Colon (tissue), 2 donors: ENCODE results near the gene STRIP1.
"Not testable (repeated sequence)": the region's sequence is repeated elsewhere in the genome, so short reads cannot be mapped to it uniquely, and the experiment has no call there.

Experiments
- FAIRE-seq: peaks from 2 replicates; lab custom pipeline; 2012; peaks lifted over from hg19 to GRCh38; lab: Jason Lieb, UNC
- donor health status: control.
- donor health status: control.

STRIP1 gene

DNA sequence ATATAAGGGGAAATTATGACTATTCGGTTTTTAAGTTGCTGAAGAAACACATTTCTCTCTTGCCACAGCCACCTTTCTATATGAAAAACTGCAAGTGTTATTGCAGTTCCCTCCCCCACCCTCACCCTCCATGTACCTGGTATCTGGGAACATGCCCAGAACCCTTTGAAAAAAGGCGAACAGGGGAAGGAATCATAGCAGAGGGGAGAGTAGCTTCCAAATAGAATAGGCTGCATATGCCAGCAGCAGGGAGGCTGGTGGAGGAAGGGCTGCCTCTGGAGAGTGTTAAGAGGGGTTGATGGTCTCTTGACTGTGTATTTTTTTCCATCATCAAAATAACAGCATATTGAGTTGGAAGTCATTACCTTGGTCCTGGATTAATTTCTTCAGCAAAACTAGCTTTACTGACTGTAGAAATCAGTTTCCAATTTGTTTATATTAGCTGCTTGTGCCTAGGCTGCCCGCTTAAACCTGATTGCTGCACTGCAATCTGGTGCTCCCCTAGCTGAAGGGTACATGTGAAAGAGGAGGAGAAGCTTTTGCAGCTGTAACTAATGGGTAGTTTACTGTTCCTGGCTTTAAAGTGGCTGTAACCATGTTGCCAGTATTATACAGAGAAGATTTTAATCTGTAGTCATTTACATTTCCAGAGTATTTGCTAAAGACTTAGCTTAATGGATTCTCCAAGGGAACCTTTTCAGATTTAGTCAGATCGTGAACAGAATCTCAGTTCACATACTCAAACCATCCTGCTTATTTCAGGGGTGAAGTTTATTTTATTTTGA, 27.2 kb upstream of the STRIP1 start:
- no peak for FAIRE-seq

DNA sequence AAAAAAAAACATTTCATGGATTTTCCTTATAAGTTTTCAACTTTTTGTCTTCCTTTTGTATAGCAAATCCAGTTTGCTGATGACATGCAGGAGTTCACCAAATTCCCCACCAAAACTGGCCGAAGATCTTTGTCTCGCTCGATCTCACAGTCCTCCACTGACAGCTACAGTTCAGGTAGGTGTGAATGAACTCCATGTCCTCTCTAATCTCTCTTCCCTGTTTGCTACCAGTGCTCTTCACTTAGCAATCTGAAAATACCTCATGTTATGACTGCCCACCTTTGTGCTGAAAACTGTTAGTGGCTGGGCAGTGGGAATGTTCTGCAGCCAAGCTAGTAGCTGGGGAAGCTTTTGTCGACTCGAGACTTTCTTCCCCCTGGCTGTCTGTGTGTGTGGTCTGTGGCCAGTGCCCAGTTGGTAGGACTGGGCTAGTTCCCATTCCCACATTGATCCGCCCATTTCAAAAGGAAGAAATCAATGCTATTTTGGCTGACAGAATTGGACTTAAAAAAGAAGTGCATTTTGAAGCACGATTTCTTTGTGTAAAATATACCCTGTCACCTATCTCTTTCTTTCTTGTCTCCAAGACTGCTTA, 25.4 kb upstream of the STRIP1 start:
- FAIRE-seq, result no peak

DNA sequence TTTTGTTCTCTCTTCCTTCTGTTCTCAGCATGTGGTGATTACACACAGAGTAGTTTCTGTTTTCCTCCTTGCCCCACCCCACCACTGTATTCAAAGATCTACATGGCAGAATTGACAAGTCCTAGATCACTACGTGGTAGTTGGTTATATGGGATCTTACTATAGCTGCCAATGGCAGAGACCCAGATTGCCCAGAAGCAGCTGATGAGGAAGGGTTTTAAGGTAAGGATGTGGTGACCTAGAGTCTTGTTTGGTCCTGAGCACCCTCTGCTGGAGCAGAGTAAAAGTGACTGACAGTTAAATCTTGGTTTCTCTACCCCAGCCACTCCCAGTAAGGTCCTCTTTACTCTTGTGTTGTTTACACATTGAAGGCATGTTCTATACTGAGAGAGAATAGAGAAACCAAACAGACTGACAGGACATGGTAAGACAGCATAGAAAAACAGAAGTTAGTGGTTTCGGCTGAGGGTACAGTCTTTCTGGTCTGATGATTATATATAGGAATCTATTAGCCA, 22.8 kb upstream of the STRIP1 start:
- no peak for FAIRE-seq

DNA sequence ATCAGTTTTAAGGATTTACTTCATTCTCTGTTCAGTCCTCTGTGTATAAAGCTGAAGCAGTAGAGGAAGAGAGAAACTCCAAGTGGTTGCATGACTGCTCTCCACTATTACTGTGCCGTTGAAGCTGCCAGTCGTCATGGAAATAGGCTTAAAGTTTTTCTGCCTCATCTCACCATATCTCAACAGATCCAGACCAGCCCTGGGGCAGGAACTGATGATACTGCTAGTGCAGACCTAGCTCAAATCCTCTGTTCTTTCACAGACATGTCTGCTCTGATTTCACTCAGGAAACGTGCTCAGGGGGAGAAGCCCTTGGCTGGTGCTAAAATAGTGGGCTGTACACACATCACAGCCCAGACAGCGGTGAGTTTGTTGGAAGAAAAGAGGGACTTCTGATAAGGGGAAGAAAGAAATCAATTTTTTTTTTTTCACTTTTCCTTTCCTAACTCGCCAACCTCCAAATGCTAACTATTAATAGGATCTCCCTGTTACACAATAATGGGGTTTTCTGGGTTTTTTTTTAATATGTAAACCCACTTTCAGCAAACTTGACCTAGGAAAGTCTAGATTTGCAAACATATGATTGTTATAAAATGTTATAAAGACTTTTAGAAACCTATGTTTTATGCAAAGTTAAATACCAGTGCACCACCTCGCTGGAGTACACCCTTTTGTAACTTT, 22.2 kb upstream of the STRIP1 start:
- FAIRE-seq, result no peak

DNA sequence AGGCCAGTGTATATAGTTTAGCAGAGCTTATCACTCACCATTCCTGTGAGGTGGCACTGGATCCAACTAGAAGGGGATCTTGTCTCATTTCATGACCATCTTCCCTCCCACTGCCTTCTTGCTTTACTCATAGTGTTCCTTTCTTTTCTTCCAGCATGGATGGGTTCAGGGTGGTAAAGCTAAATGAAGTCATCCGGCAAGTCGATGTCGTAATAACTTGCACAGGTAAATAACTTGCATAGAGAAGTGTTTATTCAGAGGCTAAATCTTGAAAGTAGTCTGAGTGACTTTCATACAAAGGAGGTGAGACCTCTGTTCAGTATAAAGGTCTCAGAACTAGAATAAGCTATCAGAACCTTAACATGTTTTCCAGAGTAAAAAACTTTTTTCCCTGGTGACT, 16.6 kb upstream of the STRIP1 start:
- no peak for FAIRE-seq

DNA sequence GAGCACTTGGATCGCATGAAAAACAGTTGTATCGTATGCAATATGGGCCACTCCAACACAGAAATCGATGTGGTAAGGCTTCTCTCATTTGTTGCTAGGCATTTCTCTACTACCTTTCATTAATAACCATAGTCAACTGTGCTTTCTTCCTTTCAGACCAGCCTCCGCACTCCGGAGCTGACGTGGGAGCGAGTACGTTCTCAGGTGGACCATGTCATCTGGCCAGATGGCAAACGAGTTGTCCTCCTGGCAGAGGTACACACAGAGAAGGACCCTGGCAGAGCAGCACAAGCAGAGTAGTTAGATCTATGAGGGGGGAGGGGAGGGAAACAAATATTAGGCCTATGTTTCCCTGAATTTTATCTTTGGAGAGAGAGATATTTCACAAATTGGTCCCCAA, 16.0 kb upstream of the STRIP1 start:
- no peak for FAIRE-seq

DNA sequence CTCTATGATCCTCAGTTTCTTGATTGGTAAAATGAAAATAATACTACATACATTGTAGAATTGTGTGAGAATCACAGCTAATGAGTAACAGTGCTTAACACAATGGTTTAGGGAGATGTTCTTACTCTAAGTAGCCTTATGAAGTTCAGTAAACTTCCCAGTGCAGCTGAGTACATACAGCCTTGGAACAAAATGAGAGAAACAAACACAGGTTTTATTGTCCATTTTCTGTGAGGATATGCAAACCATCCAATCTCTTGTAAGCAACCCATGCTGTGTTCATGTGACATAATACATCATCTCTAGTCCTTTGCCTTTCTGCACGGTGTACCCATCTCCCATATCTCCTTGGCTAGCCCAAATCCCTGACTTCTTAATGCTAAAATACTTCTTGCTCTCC, 14.7 kb upstream of the STRIP1 start:
- FAIRE-seq, result no peak

DNA sequence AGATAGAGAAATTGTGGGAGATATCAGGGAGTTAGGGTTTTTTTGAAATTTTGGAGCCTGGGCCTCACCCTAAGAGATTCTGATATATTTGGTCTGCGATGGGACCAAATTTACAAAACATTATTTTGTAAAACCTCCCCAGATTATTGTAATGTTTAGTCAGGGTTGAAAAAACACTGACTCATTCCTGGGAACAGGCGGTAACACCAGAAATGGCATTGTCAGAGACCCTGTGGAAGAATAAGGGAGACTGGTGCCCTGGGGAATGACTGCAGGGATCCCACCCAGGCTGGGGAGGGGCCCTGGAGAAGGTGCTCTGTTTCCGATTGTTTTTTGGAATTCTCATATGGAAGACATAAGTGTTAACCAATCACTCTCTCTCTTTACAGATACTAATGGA, 13.1 kb upstream of the STRIP1 start:
- FAIRE-seq, result no peak

DNA sequence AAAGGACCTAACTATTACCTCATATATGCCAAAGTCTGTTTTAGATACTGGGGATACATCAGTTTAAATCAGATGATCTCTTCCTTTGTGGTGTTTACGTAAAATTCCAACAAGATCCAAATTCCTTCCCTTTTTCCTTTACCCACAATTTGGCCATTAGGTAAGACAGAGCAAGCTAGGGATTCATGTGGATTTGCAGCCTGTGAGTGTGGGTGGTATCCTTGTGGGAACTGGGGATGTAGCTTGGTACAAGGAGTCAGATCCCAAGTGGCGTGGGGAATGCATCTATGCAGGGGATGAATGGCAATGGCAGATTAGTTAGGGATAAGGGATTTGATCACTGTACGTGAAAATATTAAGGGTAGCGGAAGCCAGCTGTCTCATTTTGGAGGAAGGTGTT, 9.8 kb upstream of the STRIP1 start:
- no peak for FAIRE-seq

DNA sequence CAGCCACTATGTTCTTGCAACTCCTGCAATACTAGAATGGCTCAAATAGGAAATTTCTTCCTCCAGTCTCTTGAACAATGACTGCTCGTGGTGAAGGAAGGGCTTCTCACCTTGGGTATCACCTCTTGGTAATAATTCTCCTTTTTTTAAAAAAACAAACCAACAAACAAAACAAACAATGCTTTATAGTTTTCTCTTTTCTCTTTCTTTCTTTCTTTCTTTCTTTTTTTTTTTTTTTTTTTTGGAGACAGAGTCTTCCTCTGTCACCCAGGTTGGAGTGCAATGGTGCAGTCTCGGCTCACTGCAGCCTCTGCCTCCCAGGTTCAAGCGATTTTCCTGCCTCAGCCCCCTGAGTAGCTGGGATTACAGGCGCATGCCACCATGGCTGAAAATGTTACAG, 3.7 kb upstream of the STRIP1 start:
- FAIRE-seq, result not testable (repeated sequence)

DNA sequence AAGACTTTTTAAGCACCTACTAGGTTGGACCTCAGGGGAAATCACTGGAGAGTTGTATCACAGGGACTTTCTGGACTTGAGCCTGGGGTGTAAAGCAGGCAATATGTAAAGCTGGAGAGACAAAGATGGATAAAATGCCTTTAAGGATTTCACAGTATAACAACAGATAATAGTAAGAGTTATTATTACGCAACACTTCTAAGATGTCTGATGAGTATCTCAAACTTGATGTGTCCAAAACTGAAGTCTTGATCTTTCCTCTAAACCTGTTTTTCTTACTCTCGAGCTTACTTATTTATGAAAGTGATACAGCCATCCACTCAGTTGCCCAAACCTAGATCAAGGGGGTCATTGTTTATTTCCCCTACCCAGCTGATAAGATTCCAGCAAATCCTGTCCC, 2.1 kb upstream of the STRIP1 start:
- FAIRE-seq, result no peak

DNA sequence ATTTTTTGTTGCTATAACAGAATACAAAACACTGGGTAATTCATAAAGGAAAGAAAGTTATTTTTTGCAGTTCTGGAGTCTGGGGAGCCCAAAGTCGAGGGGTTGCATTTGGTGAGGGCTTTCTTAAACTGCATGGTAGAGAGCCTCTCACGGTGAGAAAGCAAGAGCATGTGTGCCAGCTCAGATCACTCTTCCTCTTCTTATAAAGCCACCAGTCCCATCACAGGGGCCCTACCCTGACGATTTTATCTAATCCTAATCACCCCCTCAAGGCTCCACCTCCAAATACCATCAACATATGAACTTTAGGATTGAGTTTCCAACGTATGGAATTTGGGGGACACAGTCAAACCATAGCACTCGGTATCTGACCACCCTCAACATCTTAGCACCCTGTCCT, 1.0 kb upstream of the STRIP1 start:
- FAIRE-seq, result no peak

DNA sequence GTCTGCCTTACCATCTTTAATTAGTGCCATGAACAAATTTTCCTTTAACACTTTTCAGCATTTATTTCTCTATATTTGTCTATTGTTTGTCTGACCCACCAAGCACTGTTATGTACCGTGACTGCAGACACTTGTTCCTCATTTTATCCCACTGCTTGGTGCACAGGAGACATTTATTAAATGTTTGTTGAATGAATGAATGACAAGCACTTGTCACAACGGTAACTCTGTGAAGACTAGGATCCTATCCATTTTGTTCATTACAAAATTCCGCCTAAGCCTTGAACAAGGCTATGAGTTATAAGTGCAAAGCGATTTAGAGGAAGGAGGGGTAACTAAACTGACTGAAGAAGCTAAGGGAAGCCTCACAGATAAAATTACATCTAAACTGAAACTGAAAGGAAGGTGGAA, 379 bp upstream of the STRIP1 start:
- FAIRE-seq, result no peak

DNA sequence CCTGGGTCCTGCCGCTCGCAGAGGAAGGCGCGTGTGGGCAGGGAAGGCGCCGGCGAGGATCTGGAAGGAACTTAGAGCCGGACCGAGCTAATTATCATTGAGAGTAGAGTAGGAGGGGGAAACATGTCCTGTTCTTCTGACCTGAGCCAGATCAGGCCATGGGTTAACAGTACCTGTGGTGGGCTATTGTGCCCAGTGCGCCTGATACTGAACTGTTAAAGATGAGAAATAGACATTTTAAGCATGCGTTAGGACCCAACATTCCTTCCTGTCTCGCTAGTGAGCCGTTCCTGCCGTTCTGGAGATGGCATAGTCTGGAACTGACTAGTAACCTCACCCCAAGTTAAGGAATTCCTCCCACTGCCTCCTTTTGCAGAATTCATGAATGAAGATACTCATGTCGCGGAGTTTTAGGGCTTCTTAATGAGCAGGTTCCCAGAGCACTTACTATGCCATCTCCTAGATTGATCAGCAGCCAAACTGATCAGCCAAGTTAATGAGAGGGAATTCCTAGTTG, 870 bp downstream of the STRIP1 start:
- no peak for FAIRE-seq

DNA sequence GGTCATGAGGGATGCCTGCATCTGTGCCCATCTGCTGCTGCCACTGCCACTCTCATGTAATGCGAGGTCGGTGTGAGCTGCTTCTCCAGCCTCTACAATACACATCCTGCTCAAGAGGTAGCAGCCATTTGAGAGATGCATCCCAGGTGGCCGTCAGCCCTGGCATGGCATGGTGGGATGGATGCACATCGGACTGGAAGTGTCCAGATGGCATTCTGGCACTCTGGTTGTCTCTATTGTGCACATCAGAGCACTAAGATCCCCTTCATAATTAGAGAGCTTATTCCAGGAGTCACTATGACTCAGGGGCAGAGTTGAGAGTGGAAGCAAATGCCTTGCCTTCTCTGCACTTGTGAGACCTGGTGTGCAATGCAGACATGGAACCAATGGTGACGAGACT, 3.8 kb downstream of the STRIP1 start:
- FAIRE-seq, result no peak

DNA sequence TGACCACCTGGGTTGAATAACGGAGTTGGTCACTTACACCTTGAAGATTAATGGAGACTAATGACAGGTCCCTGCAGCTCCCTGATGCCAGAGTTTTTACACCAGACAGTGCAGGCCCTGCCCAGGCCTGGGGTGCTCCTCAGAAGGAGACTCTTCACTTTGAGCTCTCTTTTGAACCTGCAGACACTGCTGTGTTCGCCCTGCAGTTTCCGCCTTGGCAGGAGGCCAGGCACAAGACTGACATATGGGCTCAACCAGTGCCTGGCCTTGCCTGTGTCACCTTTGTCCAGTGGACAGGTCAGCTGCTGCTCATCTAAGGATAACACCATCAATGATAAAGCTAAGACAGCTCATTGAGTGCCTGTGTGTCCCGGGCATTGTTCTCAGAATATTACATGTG, 5.2 kb downstream of the STRIP1 start:
- no peak for FAIRE-seq

DNA sequence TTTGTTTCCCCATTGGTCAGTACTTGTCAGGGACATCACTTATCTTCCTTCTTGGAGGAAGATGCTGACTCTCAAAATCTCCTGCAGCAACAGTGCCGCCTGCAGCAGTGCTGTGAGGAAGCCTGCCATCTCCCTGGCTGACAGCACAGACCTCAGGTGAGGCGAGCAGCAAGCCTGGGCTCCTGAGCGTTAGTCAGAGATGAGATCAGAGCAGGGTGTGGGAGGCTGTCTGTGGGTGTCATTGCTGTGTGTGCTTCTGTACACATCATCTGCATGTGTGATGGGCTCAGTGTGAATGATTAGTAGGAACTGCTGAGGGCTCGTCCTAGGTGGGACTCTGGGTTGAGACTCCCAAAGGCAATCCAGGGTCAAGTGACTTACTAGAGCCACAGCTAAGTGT, 6.1 kb downstream of the STRIP1 start:
- FAIRE-seq, result no peak

DNA sequence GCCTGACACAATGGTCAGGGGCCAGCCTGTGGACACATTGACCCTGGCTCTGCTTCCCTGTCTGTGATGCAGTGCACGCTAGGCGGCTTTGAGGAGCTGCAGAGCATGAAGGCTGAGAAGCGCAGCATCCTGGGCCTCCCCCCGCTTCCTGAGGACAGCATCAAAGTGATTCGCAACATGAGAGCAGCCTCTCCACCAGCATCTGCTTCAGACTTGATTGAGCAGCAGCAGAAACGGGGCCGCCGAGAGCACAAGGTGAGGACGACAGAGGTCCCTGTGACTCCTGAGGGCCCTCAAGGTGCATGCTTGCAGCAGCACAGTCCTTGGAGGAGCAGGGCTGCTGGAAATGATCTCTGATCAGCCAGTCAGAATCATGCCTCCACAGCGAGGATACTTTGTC, 8.6 kb downstream of the STRIP1 start:
- no peak for FAIRE-seq

DNA sequence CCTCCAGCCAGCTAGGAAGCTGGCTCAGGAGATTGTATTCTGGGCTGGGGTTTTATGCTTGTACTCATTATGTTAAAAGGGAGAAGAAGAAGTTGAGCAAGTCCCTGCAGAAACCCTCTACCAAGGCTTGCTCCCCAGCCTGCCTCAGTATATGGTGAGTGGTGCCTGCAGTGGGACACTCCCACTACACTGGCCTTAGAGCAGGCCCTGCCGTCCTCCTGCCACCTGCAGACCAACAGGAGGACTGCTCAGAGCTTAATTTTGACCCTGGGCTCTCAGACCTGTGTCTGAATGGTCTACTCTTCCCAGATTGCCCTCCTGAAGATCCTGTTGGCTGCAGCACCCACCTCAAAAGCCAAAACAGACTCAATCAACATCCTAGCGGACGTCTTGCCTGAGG, 13.0 kb downstream of the STRIP1 start:
- no peak for FAIRE-seq

DNA sequence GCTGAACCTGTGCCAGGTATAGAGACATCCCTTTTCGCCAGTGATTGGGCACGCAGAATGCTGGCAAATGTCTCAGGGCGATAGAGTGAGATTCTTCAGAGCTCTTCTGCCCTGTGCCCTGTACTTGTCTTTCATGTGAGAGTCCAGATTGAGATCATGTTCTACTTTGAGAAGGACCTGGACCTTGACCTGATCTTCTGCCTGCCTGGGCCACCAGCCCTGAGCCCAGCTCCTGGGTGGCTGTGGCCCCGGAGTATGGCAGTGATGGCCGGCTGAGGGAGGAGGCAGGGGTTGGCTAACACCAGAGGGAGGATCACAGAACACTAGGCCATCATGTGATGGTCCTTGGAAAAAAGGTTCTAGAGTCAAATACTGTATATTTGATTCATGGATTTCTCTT, 13.8 kb downstream of the STRIP1 start:
- FAIRE-seq, result no peak

DNA sequence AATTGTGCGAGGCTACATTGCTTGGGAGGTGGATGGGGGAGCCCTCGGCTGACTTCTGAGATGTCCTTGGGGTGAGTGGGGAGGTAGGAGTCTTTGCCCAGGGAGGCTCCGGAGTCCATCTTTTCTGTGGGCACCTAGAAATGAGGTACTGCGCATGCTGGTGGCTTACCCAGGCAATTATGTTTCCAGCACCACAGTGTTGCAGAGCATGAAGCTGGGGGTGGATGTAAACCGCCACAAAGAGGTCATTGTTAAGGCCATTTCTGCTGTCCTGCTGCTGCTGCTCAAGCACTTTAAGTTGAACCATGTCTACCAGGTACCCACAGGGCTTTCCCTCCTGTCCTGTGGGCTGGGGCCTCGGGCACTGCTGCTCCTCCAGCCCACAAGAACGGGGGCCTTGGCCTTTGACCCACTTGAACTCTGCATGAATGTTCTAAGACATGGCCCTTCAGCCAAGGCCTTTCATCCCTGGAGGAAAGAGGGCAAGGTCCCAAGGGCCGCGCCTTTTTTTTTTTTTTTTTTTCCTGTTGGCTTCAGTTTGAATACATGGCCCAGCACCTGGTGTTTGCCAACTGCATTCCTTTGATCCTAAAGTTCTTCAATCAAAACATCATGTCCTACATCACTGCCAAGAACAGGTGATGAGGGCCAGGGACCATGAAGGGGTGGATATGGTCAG, 14.6 kb downstream of the STRIP1 start:
- no peak for FAIRE-seq

DNA sequence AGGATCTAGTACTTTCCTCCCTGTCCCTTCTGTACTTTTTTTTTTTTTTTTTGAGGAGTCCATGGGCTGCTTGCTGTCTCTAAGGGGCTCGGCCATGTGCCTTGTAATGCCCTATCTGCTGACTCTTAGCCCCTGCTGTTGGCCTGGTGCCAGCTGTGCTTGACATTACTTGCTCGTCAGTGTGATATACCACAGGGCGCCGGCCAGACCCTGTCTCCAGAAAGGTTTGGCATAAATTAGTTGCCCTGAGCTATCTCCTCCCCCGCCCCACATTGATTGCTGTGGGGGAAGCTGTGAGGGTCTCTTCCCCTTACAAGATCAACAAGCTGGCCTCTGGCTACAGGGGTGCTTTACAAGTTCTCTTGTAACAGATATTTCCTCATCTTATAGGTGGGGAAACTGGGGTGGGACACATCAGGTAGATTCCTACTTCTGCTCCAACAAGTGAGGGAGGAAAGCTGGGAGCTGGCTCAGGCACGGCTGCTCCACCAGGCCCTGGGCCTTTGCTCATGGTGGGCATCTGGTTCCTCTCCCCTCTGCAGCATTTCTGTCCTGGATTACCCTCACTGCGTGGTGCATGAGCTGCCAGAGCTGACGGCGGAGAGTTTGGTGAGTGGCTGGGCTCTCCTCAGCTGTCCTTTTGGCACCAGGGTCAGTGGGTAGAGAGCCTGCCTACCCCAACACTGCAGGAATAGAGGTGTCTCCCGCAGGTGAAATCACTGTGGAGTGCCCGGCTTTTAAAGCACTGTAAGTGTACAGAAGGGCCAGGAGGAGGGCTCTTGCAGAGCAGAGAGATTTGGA, 15.6 kb downstream of the STRIP1 start:
- no peak for FAIRE-seq
